ENCODE results near the gene FAM199X.
A peak's percentile ranks its signal among the peaks of the same experiment; 100 is the strongest.

The FAM199X gene

GRCh38 chrX:104165894-104166734 lies at the start of gene FAM199X:
Gene FAM199X, plus strand, starts transcription at chrX:104166453. Its CDS starts 333 bp downstream, at chrX:104166786.
- no peaks in the 10 kb centered on the region for H3F3A ChIP-seq (ENCODE audit: low read depth)
- H4K20me1 ChIP-seq (ENCODE audit: insufficient read depth, low read length, poor library complexity, severe bottlenecking), result peaks cover 32% of the 10 kb centered on the region
- peak within 1 kb of the TSS; percentile 85 for H3K4me3 ChIP-seq (ENCODE audit: low read length, poor library complexity, severe bottlenecking)
- no peaks in the 10 kb centered on the region for H3K27me3 ChIP-seq (ENCODE audit: insufficient read depth, low read length, poor library complexity, severe bottlenecking)
- no peaks in the 10 kb centered on the region for H3K9me3 ChIP-seq (ENCODE audit: insufficient read depth, low read depth, low read length)
- H3K4me2 ChIP-seq (ENCODE audit: low read depth, low read length, poor library complexity, severe bottlenecking), result peak within 1 kb of the TSS; percentile 92
- H3K36me3 ChIP-seq (ENCODE audit: insufficient read depth, low read length), result no peaks in the 10 kb centered on the region
- TF ChIP-seq EZH2phosphoT487 (IDR thresholded peaks at IDR 0.05; ENCODE audit: borderline replicate concordance), result no peak
- peak; percentile 44 for TF ChIP-seq CTCF (conservative IDR thresholded peaks at IDR 0.05; ENCODE audit: low read length)
- H3K4me1 ChIP-seq (ENCODE audit: insufficient read depth, low read length, poor library complexity, severe bottlenecking), result peaks cover 21% of the 10 kb centered on the region
- H3K9me2 ChIP-seq (replicated peaks; ENCODE audit: low read depth, low read length), result no peaks in the 10 kb centered on the region
- H3K79me2 ChIP-seq (ENCODE audit: insufficient read depth, low read length), result peaks cover 45% of the 10 kb centered on the region
- peak within 1 kb of the TSS; percentile 79 for H3K9ac ChIP-seq (ENCODE audit: low read depth, low read length, poor library complexity, severe bottlenecking)
- H2AFZ ChIP-seq (ENCODE audit: low read length), result peak within 1 kb of the TSS; percentile 93

- Histone ChIP-seq H3K36me3 (ENCODE audit: insufficient read depth, low read length) (no peaks in the 10 kb centered on the region), H3K9me2 (replicated peaks; ENCODE audit: low read depth, low read length) (no peaks in the 10 kb centered on the region), H2AFZ (ENCODE audit: low read length) (no peak overlapping the region), H4K20me1 (ENCODE audit: insufficient read depth, low read length, poor library complexity, severe bottlenecking) (no peaks in the 10 kb centered on the region), H3K4me1 (ENCODE audit: insufficient read depth, low read length, poor library complexity, severe bottlenecking) (peaks cover 5% of the 10 kb centered on the region), H3K9me3 (ENCODE audit: insufficient read depth, low read depth, low read length) (no peaks in the 10 kb centered on the region), H3F3A (ENCODE audit: low read depth) (no peaks in the 10 kb centered on the region), H3K4me3 (ENCODE audit: low read length, poor library complexity, severe bottlenecking) (no peak overlapping the region), H3K27me3 (ENCODE audit: insufficient read depth, low read length, poor library complexity, severe bottlenecking) (no peaks in the 10 kb centered on the region), H3K79me2 (ENCODE audit: insufficient read depth, low read length) (peaks cover 6% of the 10 kb centered on the region; the same call in 1 of the 2 replicates), H3K9ac (ENCODE audit: low read depth, low read length, poor library complexity, severe bottlenecking) (no peak overlapping the region), H3K4me2 (ENCODE audit: low read depth, low read length, poor library complexity, severe bottlenecking) (no peak overlapping the region)
- TF ChIP-seq CTCF (conservative IDR thresholded peaks at IDR 0.05; ENCODE audit: low read length) (no peak), EZH2phosphoT487 (IDR thresholded peaks at IDR 0.05; ENCODE audit: borderline replicate concordance) (no peak)
These were observed 48.5 kb upstream of the FAM199X start for GRCh38 chrX:104117759-104118158.

GRCh38 chrX:104118765-104119164 lies 47.5 kb upstream of the FAM199X start:
- Histone ChIP-seq H3K36me3 (ENCODE audit: insufficient read depth, low read length) (no peaks in the 10 kb centered on the region), H3K9ac (ENCODE audit: low read depth, low read length, poor library complexity, severe bottlenecking) (no peak overlapping the region), H3K9me3 (ENCODE audit: insufficient read depth, low read depth, low read length) (no peaks in the 10 kb centered on the region), H3K4me1 (ENCODE audit: insufficient read depth, low read length, poor library complexity, severe bottlenecking) (peaks cover 10% of the 10 kb centered on the region), H2AFZ (ENCODE audit: low read length) (no peak overlapping the region), H3F3A (ENCODE audit: low read depth) (no peaks in the 10 kb centered on the region), H3K79me2 (ENCODE audit: insufficient read depth, low read length) (peaks cover 4% of the 10 kb centered on the region; the same call in 1 of the 2 replicates), H4K20me1 (ENCODE audit: insufficient read depth, low read length, poor library complexity, severe bottlenecking) (no peaks in the 10 kb centered on the region), H3K4me2 (ENCODE audit: low read depth, low read length, poor library complexity, severe bottlenecking) (no peak overlapping the region), H3K27me3 (ENCODE audit: insufficient read depth, low read length, poor library complexity, severe bottlenecking) (no peaks in the 10 kb centered on the region), H3K9me2 (replicated peaks; ENCODE audit: low read depth, low read length) (no peaks in the 10 kb centered on the region), H3K4me3 (ENCODE audit: low read length, poor library complexity, severe bottlenecking) (no peak overlapping the region)
- TF ChIP-seq CTCF (conservative IDR thresholded peaks at IDR 0.05; ENCODE audit: low read length), result no peak
- TF ChIP-seq EZH2phosphoT487 (IDR thresholded peaks at IDR 0.05; ENCODE audit: borderline replicate concordance), result no peak
